Nephron progenitor cell (in vitro differentiated cells): ENCODE measurements around the gene ANKRD44.

Experiments used
- DNase-seq: peaks from one replicate; pipeline ENCODE4 v3.0.0; 2021
- H3K27ac Mint-ChIP-seq: 2 replicates; pipeline ENCODE4 v1.8.0; 2021; ENCODE audit warnings: mild to moderate bottlenecking, moderate library complexity, mixed read lengths
- H3K27me3 Mint-ChIP-seq: 2 replicates; pipeline ENCODE4 v1.8.0; 2021; ENCODE audit warnings: mild to moderate bottlenecking, low read depth, mixed read lengths; ENCODE audit not compliant: poor library complexity
- H3K36me3 Mint-ChIP-seq: 2 replicates; pipeline ENCODE4 v1.8.0; 2021; ENCODE audit warnings: low read depth, mixed read lengths
- H3K4me1 Mint-ChIP-seq: 2 replicates; pipeline ENCODE4 v1.8.0; 2021; ENCODE audit warnings: mixed read lengths
- H3K4me3 Mint-ChIP-seq: 2 replicates; pipeline ENCODE4 v1.8.0; 2021; ENCODE audit warnings: mild to moderate bottlenecking, moderate library complexity, mixed read lengths
- H3K9me3 Mint-ChIP-seq: 2 replicates; pipeline ENCODE4 v1.8.0; 2021; ENCODE audit warnings: mild to moderate bottlenecking, moderate library complexity, mixed read lengths
- CTCF ChIP-seq: fragments of 200-600 bp; sonication (generic); IDR thresholded peaks from 2 replicates; pipeline ENCODE4 v1.5.0; 2021; ENCODE audit warnings: antibody characterized with exemption

Gene ANKRD44

GRCh38 chr2:197107291-197108269 lies 203.0 kb downstream of the ANKRD44 start:
- H3K9me3 Mint-ChIP-seq, result no peaks in the 10 kb centered on the region

GRCh38 chr2:197103363-197103762 lies 207.2 kb downstream of the ANKRD44 start:
- Mint-ChIP-seq H3K27ac (no peak overlapping the region), H3K4me3 (no peak overlapping the region), H3K27me3 (no peaks in the 10 kb centered on the region), H3K4me1 (peaks cover 14% of the 10 kb centered on the region), H3K9me3 (no peaks in the 10 kb centered on the region), H3K36me3 (no peaks in the 10 kb centered on the region)
- no peak for TF ChIP-seq CTCF
- no peak for DNase-seq

More at GRCh38 chr2:197107291-197108269, 203.0 kb downstream of the ANKRD44 start:
- no peak for TF ChIP-seq CTCF
- Mint-ChIP-seq H3K27me3 (no peaks in the 10 kb centered on the region), H3K4me1 (peaks cover 27% of the 10 kb centered on the region), H3K27ac (peak overlapping the region; percentile 96), H3K36me3 (no peaks in the 10 kb centered on the region), H3K4me3 (no peak overlapping the region)
- no peak for DNase-seq

GRCh38 chr2:197102231-197102630 lies 208.3 kb downstream of the ANKRD44 start:
- Mint-ChIP-seq H3K4me1 (peaks cover 4% of the 10 kb centered on the region), H3K27me3 (no peaks in the 10 kb centered on the region), H3K4me3 (no peak overlapping the region), H3K9me3 (no peaks in the 10 kb centered on the region), H3K27ac (no peak overlapping the region), H3K36me3 (no peaks in the 10 kb centered on the region)
- TF ChIP-seq CTCF, result no peak
- DNase-seq, result no peak

GRCh38 chr2:197101519-197101918 lies 209.1 kb downstream of the ANKRD44 start:
- Mint-ChIP-seq H3K4me3 (no peak overlapping the region), H3K4me1 (no peaks in the 10 kb centered on the region), H3K27me3 (no peaks in the 10 kb centered on the region), H3K9me3 (no peaks in the 10 kb centered on the region), H3K36me3 (no peaks in the 10 kb centered on the region), H3K27ac (no peak overlapping the region)
- TF ChIP-seq CTCF, result no peak
- DNase-seq, result no peak

- no peak for TF ChIP-seq CTCF
- H3K9me3 Mint-ChIP-seq, result no peaks in the 10 kb centered on the region
- H3K4me1 Mint-ChIP-seq, result no peaks in the 10 kb centered on the region
- H3K27ac Mint-ChIP-seq, result no peak overlapping the region
- H3K4me3 Mint-ChIP-seq, result no peak overlapping the region
- no peak for DNase-seq
- no peaks in the 10 kb centered on the region for H3K27me3 Mint-ChIP-seq
- H3K36me3 Mint-ChIP-seq, result no peaks in the 10 kb centered on the region
Observed at GRCh38 chr2:197097578-197098366, 212.8 kb downstream of the ANKRD44 start.
